Measurements from ENCODE around the gene ZPBP2. TPM values are rescaled to one million over a fixed set of nuclear protein-coding genes. Genes with fewer than 3 reads are reported as not detected.

Gene ZPBP2
- total and polyA plus RNA-seq, 2 of the 13 experiments (the other 11 are each of a cell fraction or from before 2014, with no cell fraction given), result not detected

DNA sequence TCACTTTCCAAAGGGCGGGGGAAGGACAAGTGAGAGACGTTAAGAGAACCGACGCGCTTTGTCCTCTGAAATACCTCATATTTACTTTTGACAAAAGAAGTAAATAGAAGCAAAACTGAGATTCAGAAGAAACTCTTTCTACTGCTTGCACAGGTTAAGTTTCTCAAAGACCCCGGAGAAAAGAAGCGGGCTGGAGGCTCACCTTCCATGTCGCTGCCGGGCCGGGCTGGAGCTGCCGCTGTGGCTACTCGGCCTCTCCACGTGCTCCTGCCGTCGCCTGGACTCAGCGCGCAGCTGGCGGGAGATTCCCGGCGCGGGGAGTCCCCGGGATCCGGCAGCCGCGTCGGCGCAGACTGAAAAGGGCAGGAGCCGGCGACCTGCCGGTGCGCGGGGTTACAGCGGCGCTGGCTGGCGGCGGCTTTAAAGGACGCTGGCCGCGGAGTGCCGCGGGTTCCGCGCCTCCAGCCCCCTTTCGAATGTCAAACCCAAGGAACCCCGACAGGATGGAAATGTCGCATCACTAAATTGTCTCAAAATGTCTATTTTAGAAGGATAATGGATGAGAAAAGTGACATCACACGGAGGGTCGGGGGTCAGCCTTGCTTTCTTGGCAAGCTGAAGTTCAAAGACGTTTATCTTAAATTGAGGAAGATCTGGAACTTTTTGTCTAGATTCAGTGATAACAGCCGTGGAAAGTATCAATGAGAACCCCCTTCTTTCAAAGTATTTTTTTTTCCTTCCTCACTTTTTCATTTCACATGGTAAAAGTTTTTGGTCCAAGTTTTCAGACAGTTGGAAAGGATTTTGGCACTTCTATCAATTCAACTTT lies 3.9 kb upstream of the ZPBP2 start, which contains the start of gene IKZF3 (continued):
- TF ChIP-seq KLF13 (CRISPR knock-in tag; IDR thresholded peaks at IDR 0.05) (0 out of 2 replicates have a peak, but pooled peaks have one; percentile 47), ATAD3A (CRISPR knock-in tag; IDR thresholded peaks at IDR 0.05) (no peak), PPARG (CRISPR knock-in tag; conservative IDR thresholded peaks at IDR 0.05) (peak; percentile 69), CC2D1A (CRISPR knock-in tag; IDR thresholded peaks at IDR 0.05) (no peak), ZNF598 (CRISPR knock-in tag; IDR thresholded peaks at IDR 0.05; ENCODE audit: borderline replicate concordance) (peak; percentile 99; the same call in 1 of the 2 replicates), NFIB (CRISPR knock-in tag; IDR thresholded peaks at IDR 0.05; ENCODE audit: borderline replicate concordance) (peak; percentile 52; the same call in 1 of the 2 replicates), RFX1 (IDR thresholded peaks at IDR 0.05) (no peak), KAT2B (IDR thresholded peaks at IDR 0.05; ENCODE audit: borderline replicate concordance, low read depth, low read length) (no peak), ZNF468 (CRISPR knock-in tag; IDR thresholded peaks at IDR 0.05) (peak; percentile 84; the same call in 1 of the 2 replicates), SNRNP70 (IDR thresholded peaks at IDR 0.05; ENCODE audit: low read depth, low read length) (no peak), ZBTB20 (CRISPR knock-in tag; IDR thresholded peaks at IDR 0.05; ENCODE audit: borderline replicate concordance, low read depth) (peak; percentile 96), NAIF1 (CRISPR knock-in tag; IDR thresholded peaks at IDR 0.05; ENCODE audit: borderline replicate concordance) (peak; percentile 68; the same call in 1 of the 2 replicates), KAT7 (CRISPR knock-in tag; IDR thresholded peaks at IDR 0.05; ENCODE audit: borderline replicate concordance) (no peak; the same call in 1 of the 2 replicates), PAX8 (CRISPR knock-in tag; IDR thresholded peaks at IDR 0.05; ENCODE audit: borderline replicate concordance) (peak; percentile 87; the same call in 1 of the 2 replicates), SSRP1 (CRISPR knock-in tag; IDR thresholded peaks at IDR 0.05) (no peak), YY1 (IDR thresholded peaks at IDR 0.05; ENCODE audit: insufficient read depth, insufficient replicate concordance, low read depth, low read length) (peak; percentile 67), ZNF569 (CRISPR knock-in tag; IDR thresholded peaks at IDR 0.05; ENCODE audit: borderline replicate concordance) (no peak; the same call in 1 of the 2 replicates), SRSF1 (optimal IDR thresholded peaks at IDR 0.05; ENCODE audit: low read depth, low read length) (no peak), ZNF501 (CRISPR knock-in tag; IDR thresholded peaks at IDR 0.05) (peak; percentile 99), ZNF143 (CRISPR knock-in tag; IDR thresholded peaks at IDR 0.05) (peak; percentile 69), NCOR1 (IDR thresholded peaks at IDR 0.05; ENCODE audit: borderline replicate concordance, low read length) (no peak)
- TF ChIP-seq, protein P1, sequence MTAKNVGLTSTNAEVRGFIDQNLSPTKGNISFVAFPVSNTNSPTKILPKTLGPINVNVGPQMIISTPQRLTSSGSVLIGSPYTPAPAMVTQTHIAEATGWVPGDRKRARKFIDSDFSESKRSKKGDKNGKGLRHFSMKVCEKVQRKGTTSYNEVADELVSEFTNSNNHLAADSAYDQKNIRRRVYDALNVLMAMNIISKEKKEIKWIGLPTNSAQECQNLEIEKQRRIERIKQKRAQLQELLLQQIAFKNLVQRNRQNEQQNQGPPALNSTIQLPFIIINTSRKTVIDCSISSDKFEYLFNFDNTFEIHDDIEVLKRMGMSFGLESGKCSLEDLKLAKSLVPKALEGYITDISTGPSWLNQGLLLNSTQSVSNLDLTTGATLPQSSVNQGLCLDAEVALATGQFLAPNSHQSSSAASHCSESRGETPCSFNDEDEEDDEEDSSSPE (CRISPR knock-in tag; IDR thresholded peaks at IDR 0.05), result peak; percentile 99
- TF ChIP-seq, protein P2, sequence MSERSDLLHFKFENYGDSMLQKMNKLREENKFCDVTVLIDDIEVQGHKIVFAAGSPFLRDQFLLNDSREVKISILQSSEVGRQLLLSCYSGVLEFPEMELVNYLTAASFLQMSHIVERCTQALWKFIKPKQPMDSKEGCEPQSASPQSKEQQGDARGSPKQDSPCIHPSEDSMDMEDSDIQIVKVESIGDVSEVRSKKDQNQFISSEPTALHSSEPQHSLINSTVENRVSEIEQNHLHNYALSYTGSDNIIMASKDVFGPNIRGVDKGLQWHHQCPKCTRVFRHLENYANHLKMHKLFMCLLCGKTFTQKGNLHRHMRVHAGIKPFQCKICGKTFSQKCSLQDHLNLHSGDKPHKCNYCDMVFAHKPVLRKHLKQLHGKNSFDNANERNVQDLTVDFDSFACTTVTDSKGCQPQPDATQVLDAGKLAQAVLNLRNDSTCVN (CRISPR knock-in tag; IDR thresholded peaks at IDR 0.05; ENCODE audit: borderline replicate concordance), result peak; percentile 92
- TF ChIP-seq, protein P3, sequence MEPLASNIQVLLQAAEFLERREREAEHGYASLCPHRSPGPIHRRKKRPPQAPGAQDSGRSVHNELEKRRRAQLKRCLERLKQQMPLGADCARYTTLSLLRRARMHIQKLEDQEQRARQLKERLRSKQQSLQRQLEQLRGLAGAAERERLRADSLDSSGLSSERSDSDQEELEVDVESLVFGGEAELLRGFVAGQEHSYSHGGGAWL (CRISPR knock-in tag; IDR thresholded peaks at IDR 0.05), result peak; percentile 99
- TF ChIP-seq, protein P4, sequence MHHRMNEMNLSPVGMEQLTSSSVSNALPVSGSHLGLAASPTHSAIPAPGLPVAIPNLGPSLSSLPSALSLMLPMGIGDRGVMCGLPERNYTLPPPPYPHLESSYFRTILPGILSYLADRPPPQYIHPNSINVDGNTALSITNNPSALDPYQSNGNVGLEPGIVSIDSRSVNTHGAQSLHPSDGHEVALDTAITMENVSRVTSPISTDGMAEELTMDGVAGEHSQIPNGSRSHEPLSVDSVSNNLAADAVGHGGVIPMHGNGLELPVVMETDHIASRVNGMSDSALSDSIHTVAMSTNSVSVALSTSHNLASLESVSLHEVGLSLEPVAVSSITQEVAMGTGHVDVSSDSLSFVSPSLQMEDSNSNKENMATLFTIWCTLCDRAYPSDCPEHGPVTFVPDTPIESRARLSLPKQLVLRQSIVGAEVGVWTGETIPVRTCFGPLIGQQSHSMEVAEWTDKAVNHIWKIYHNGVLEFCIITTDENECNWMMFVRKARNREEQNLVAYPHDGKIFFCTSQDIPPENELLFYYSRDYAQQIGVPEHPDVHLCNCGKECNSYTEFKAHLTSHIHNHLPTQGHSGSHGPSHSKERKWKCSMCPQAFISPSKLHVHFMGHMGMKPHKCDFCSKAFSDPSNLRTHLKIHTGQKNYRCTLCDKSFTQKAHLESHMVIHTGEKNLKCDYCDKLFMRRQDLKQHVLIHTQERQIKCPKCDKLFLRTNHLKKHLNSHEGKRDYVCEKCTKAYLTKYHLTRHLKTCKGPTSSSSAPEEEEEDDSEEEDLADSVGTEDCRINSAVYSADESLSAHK (CRISPR knock-in tag; IDR thresholded peaks at IDR 0.05; ENCODE audit: borderline replicate concordance), result peak; percentile 93; the same call in 1 of the 2 replicates
